ENCODE results near the gene RAMP1.

The RAMP1 gene

DNA sequence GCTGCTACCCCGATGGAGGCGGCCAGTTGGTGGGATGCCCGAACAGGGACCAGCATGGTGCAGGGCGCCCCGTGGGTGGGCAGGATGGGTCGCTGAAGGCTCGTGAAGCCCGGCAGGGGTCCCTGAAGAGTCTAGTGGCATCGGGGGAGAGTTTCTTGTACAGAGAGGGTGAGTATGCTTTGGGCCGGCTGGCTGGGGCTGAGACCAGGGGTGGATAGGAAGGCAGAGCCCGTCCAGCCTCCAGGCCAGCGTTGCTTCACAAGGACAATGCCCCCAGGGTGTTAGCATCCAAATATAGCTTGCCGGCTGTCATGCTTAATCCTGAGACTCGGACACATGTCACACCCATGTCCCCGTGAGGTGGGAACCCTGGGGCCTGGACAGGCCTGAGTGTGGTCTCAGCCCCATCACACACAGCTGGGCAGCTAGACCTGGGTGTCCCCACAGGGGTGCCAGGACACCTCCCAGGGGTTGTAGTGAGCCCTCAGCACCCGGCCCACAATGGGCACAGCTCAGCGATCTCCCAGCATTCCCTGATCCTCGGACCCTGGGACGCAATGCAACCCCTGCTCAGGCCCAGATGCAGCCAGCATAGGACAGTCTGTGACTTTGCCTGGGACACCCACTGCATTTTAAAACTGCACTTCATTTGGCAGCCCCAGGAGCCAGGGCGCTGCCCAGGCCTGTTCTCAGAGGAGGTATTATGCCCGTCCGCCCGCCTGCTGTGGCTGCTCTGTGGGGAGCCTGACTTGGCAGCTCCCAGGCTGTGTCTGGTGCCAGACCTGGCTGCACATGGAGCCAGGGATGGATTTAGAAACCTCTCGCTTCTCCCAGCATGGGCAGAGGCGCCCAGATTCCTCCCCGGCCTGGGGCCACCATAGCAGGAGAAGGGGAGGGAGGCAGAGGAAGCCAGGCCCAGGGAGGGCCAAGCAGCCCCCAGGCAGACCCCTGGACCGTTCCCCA lies 36.4 kb downstream of the RAMP1 start:
- no peak for DNase-seq (ENCODE audit: low read depth)

DNA sequence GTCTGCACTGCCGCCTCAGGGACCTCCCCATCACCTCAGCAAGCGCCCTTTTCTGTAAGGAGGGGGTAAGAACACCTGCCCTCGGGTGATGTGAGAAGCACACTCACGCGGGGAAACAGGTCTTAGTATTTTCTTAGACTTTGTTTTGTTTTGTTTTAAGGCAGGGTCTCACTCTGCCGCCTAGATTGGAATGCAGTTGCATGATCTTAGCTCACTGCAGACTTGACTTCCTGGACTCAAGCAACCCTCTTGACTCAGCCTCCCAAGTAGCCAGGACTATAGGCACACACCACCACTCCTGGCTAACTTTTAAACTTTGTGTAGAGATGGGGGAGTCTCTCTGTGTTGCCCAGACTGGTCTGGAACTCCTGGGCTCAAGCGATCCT lies 37.1 kb downstream of the RAMP1 start:
- no peak for DNase-seq (ENCODE audit: low read depth)

DNA sequence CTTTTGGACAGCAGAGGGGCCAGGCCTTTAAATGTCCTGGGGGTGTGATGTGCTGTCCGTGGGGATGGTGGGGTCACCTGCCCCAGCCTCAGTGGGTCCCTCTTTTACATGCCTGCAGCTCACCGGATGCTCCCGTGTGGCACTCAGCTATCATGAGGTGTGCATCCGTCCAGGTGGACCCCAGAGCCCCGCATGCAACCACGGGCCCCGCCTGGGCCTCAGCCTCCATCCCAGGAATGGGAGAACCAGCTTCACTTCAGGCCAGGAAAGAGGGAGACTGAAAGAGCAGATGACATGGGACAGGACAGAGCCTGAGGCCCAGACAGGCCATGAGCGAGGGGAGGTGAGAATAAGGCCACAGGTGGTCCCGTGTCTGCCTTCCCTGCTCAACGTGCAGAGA lies 37.5 kb downstream of the RAMP1 start:
- DNase-seq (ENCODE audit: low read depth) = no peak

DNA sequence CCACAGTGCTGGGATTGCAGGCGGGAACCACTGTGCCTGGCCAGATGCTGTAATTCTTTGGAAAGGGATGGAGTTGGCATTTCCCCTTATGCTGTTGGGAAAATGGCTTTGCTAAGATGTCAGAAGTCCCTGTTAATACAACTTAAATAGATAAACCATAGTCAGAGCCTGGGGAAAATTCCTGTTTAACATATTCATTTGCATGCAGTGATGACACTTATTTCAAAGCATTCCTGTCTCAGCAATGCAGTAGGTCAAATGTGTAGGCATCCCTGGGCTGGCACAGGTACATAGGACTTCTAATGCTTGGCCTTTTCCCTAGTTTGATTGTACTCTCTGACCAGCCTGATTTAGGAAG lies 38.6 kb downstream of the RAMP1 start:
- no peak for DNase-seq (ENCODE audit: low read depth)

DNA sequence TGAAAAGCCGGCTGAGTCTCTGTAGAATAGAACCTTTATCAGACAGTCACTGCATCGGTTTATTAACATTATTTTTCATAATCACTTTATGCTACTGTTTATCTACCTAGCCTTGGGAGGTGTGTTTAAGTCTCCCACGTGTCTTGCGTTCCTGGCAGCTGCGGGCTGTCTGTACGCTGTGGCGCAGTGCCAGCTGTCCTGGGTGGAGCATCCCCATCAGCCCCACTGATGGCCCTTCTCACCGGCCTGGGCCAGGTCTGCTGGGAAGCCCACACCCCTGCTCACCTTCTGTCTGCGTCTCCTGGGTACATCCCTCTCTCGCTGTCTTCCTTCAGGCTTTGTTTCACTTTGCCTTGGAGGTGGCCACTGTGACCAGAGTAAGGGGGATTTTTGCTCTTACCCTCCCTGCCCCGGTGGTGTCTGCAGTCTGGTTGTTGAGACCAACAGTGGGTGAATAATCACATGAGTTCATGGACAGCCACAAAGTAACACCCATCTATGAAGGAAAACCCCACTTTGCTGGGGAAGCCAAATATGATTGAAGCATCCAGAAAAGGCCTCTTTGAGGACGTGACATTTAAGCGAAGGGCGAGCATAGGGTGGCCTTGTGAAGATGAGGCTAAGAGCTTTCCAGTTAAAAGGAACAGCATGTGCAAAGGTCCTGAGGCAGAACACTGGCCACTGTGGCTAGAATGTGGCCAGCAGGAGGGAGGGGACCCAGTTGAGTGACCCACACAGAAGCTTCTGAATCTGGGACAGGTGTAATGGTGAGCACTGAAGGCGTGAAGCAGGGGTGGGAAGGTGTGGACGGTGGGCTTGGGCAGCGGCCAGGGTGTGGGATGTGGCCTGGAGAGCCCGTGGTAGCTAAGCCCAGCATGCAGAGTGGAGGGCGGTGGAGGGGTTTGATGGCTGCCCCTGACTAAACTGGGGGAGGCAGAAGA lies 41.7 kb downstream of the RAMP1 start:
- DNase-seq (ENCODE audit: low read depth) = no peak

DNA sequence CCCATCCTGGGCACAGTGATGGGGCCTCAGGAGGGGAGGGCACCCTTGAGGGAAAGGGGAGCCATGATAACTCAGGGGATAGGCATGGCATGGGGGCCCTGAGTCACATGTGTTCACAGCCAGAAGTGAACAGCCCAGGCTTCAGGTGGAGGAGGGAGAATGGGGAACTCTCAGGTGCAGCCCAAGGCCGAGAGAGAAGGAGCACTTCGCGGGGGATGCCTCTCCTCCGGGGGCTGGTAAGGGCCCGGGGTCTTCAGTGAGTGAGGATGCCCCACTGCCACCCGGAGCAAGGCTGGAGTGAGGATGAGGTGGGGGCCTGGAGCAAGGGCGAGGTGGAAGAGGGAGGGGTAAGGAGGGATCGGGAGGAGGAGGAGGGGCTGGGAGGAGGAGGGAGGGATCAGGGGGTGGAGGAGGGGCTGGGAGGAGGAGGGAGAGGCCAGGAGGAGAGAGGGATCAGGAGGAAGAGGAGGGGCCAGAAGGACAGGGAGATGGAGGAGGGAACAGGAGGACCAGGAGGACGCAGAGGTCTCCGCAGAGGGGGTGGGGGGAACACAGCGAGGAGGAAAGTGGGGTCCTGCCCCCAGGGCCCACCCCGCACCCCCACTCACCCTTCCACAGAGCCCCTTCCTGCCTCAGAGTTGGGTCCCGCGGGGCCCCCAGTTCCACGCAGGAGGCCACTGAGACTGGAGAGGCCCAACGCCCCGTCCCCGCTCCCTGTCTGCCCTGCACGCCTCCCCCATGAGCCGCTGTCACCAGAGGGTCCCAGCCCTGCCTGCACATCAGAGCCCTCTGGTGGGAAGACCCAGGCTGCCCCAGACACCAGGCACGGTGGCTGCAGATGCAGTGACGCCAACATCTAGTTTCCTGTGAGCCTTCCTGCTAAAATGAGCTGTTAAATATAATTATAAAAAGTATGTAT lies 42.8 kb downstream of the RAMP1 start:
- no peak for DNase-seq (ENCODE audit: low read depth)

DNA sequence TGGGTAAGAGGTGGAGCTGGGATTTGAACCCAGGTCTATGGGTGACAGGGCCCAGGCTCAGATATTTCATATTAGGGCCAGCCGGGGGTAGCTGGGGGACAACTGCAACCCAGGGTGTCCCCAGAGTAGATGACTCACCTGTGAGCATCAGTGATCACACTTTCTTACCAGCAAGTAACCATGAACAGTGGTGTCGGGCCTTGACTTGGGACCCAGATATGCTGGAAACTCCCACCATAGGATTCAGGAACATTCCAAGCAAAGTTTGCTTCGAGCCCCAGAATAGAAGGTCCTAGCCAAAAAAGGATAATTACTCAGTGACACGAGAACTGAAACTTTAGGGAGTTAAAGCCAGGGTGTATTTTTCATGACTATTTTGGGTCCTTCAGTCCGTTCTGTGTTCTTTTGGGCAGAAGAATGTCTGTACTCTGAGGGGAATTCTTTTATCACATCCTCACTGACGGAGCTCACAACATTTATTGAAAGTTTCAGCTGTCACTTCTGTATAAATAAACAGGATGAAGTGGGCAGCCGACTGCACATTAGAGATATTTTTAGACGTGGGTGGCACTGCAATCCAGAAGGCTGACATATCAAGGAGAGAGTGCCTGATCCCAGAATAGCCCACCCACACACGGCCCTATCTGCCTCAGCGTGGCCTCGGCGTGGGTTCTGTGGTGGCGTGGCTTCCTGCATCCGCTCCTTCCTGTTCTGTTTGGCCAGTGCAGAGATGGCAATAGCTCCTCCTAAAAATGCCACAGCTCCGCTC lies 45.6 kb downstream of the RAMP1 start:
- DNase-seq (ENCODE audit: low read depth) = no peak

DNA sequence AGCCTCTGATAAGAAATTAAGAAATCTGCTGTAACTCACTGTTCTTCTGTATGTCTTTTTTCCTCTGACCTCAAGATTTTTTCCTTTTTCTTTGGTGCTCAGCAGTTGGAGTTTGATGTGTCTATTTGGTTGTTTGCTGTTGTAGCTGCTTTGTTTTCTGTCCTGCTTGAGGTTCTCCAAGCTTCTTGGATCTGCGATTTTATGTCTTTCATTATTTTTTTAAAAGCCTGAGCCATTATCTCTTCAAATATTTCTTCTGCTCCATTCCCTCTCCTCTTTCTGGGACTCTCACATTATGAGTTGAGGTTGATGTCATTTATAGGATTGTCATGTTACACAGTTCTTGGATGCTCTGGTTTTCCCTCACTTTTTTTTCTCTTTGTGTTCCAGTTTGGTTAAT lies 47.7 kb downstream of the RAMP1 start:
- no peak for DNase-seq (ENCODE audit: low read depth)

DNA sequence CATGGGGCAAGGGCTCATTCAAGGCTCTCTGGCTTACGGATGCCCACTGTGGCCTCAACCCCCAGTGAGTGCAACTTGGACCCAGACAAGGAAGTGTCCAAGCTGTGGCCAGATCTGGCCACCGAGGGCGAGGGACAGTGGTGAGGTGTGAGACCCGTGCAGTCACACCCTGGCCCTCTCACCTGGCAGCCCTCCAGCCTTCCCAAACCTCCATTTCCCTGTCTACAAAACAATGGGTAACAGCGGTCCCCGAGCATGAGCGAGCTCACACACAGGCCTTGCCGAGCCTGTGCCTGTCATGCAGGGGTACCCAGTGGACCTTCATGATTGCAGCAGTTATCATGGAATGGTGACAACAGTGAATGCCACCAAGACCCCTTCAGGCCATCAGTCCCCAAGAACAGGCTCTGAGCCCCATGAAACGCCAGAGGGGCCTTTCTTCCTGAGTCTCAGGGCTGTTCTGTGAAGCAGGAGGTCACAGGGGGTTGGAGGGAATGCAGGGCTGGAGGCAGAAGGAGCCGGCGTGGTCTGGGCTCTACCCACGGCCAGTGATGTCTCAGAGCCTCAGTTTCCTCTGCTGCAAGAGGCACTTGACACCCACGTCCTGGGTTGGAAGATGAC lies 49.8 kb downstream of the RAMP1 start:
- DNase-seq (ENCODE audit: low read depth) = no peak

DNA sequence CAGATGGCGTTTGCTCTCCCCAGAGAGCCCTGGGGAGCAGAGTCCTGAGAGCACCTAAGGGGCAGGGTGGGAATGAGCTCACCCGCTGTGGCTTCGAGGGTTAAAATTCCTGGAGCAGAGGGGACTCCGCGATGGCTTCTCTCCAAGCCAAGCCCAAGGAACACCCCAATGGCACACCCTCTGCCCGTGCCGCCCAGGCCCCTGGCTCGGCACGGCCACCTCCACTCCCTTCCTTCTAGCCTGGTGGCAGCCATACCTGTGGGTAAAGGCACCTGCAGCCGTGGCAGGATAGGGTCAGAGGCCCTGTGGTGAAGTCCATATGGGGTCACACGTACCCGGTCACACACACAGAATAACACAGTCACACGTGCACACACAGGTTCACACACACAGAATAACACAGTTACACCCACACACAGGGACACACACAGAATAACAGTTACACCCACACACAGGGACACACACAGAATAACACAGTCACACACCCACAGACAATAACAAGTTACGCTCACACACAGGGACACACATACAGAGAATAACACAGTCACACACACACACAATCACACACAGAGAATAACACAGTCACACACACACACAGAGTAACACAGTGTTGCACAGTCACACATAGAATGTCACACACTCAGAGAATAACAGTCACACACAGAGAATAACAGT lies 50.5 kb downstream of the RAMP1 start:
- DNase-seq (ENCODE audit: low read depth) = no peak

DNA sequence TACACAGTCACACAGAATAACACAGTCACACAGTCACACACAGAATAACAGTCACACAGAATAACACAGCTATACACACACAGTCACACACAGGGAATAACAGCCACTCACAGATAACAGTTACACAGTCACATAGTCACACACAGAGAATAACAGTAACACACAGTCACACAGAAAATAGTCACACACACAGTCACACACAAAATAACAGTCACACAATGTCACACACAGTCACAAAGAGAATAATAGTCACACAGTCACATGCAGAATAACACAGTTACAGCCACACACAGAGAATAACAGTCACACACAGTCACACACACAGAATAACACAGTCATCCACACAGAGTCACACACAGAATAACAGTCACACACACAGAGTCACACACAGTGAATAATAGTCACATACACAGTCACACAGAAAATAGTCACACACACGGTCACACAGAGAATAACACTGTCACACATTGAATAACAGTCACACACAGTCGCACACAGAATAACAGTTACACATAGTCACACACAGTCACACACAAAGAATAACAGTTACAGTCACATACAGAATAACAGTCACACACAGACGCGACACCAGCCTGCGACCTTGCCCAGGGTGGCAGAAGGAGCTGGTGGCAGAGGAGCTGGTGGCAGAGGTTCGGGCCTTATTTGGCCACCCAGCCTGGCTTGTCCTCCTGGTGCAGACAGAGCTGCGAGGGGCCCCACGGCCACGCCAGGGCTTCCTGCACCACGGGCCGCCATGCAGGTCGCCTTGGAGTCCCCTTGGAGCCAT lies 51.3 kb downstream of the RAMP1 start:
- DNase-seq (ENCODE audit: low read depth) = no peak

DNA sequence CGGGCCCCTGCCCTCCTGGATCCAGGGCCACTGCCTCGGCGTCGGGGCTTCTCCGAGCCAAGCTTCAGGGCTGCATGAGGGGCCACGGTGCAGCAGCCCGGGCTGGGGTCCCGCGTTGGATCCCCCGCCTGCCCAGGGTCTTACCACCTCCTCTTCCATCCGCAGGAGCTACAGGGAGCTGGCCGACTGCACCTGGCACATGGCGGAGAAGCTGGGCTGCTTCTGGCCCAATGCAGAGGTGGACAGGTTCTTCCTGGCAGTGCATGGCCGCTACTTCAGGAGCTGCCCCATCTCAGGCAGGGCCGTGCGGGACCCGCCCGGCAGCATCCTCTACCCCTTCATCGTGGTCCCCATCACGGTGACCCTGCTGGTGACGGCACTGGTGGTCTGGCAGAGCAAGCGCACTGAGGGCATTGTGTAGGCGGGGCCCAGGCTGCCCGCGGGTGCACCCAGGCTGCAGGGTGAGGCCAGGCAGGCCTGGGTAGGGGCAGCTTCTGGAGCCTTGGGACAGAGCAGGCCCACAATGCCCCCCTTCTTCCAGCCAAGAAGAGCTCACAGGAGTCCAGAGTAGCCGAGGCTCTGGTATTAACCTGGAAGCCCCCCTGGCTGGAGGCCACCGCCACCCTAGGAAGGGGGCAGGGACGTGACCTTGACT lies 52.1 kb downstream of the RAMP1 start:
- no peak for DNase-seq (ENCODE audit: low read depth)

DNA sequence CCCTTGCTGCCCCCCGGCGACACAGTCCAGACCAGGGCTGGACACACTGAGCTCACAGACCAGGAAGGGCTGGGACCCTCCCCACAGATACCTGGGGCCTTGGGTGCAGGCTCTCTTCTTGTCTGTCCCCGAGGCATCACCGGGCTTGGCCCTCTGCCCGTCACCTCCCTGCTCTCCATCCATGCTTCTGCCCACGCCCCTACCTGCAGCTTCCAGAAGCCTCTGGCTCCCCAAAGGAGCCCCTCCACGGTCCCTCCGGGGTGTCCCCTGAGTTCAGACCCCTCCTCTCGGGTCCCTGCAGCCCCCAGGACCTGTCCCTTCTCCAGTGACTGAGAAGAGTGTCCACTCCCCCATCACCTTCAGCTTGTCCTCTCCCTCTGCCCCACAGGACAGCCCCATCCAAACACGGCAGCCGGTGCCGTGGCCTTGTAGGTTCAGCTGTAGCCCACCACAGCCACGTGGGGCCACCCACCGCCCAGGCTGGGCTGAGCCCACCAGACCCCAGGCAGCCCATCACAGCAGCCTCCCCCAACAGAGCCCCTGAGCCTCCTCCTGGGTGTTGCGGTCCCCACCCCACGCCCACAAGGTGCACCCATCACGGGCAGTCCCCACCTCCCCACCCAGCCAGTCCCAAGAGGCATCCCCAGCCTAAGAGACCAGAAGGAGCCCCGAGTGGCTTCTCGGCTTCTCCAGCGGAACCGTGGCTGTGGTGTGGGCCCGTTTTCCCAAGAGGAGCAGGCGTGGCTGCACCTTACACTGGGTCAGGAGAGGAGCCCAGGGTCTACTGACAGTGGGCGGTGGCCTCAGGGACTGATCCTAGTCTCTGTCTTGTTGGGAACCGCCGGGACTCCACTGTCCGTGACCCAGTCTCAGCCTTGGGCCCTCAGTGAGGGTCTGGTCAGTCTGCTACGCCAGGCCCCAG lies 53.1 kb downstream of the RAMP1 start:
- DNase-seq (ENCODE audit: low read depth) = no peak

DNA sequence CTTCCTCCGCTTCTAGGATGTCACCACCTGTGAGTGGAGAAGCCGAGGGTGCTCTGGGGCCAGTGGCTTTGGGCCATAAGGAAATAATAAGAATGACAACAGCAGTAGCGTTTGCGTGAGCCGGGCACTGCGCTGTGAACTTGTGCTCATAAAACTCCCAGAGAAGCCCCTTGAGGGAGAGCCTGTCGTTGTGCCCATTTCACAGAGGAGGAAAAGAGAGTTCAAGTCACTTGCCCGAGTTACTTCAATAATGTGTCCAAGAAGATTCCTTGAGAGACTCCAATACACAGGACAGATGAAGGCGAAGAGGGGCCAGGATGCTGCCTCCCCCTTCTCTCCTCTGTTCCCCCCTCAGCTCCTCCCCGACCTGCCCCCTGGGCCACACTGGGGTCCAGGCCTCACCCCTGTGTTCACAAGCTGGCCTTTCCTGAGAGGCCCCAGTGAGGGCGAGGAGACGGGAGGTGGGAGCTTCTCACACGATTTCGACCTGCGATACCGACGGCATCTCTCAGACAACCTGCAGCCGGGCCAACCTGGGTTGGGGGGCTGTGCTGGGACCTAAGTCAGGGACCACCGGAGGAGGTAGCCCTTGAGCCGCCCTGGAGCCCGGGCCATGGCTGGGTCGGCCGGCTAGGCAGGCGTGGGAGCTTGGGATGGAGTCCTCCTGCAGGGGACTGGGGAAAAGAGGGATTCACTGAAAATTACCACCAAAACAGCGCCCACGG lies 53.9 kb downstream of the RAMP1 start:
- no peak for DNase-seq (ENCODE audit: low read depth)

DNA sequence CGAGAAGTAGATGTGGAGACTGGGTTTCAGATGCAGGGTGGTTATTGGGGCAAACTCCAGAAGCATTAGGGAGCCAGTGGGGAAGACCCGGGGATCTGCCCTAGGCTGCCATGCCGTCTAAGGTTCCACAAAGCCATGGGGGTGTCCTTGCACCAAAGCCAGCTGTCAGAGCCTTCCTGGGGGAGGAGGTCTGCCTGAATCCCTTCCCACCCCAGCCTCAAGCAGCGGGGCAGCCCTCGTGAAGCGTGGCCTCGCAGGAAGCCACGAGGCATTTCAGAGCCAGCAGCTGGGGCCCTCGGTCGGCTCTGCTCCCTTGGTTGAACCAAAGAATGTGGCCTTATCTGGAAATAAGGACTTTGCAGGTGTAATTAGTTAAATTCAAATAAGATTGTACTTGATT lies 56.2 kb downstream of the RAMP1 start:
- DNase-seq (ENCODE audit: low read depth) = no peak

DNA sequence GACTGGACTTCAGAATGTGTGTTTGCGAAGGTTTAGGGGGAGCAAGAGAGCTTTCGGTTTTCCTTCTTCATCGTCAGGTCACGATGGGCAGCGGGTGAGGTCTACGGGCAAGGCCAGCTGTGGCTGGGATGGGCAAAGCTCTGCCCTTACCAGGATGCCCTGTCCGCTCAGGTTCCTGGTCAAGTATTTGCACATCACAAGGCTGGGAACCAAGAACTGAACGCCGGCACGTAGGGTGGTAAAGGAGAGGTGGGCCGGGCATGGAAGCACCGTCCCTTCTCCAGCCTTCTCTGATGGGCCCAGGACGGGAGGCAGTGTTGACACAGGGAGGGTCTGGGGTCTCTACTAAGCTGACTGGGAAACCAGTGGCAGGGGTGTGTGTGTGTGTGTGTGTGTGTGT lies 56.9 kb downstream of the RAMP1 start:
- no peak for DNase-seq (ENCODE audit: low read depth)

Measured in activated T-cell treated with anti-CD3 and anti-CD28 coated beads for 48 hours (primary cell).